A549 treated with Mapracorat at 1 μM for 4 hours (cell line): ENCODE results near the gene INIP. TPM values are rescaled to one million over a fixed set of nuclear protein-coding genes. Genes with fewer than 3 reads are reported as not detected.

ENCODE experiments used
- total RNA-seq: library from RNA; stranded (reverse); fragments of 200-300 nt; extraction: Qiagen RNA extraction; gene quantifications from 5 replicates; pipeline ENCODE4 v1.2.3, GENCODE V29; 2022

The INIP gene, protein sequence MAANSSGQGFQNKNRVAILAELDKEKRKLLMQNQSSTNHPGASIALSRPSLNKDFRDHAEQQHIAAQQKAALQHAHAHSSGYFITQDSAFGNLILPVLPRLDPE
- total RNA-seq: 14.7 to 24.5 TPM (median 16.6 TPM) in 5 replicates

DNA sequence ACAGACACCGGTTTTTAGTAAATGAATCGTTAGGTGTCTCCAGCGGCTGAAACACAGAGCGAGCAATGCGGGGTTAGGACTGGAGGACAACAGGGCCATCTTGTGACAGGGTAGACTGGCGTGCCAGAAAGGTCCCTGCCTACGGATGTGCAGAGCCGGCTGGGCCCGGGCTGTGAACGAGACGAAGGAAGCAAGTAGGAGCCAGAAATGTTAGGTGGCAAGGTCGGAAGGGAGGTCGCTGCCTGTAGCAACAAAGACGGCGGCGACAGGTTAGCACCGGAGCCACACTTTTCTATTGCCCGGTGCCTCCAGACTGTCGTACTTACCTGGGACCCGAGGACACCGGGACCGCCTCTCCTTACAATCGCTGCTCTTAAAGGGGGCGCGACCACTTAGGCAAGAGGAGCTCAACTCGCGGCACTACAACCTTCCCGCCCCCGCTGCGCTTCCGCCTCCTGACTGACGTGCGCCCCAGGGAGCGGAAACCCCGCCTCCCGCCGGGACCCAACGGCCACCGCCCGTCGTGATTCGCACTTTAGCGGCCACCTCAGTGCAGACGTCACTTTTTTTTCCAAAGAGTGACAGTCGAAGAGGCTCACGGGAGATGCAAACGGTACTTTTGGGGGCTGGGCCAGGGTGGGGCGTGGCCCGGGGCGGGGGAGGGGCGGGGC is at the start of gene INIP:
INIP (minus strand) TSS at position 457 of the 671 bp plus-strand sequence. CDS start 1,632 bp downstream, outside the sequence.

DNA sequence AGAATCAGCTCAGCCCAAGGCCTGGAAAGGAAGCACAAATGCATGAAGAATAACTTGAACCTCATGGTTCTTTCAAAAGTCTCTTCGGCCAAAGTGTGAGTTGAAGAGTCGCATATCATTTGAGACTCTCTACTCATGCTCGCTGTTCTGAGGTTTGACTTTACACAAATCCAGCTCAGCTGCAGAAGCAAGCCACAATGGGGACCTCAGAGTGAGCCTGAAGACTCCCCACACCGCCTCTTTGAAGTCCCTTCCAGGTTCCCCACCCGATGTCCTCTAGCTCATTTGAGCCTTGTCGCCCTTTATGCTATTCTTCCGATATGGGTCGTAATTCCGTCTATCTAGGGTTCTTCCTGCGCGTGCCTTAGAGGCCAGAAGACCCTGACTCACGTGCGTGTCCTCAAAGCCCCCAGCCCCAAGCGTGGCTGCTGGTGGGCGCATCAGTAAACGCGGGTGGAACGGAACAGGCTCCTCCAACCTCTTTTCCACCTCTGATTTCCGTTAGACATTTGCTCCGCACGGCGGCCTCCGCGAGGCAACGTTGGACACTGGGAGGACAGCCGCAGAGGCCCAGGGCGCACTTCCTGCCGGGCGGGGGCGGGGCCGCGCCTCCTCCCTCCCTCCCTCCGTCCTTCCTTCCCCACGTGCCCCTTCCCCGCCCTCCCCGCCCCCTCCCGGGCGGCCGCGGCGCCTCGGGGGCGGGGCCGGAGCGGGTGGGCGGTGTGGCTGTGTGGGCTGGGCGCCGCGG is 32.3 kb upstream of the INIP start, which contains the start of gene SNX30:
SNX30 (plus strand) TSS at position 745 of the 748 bp plus-strand sequence. CDS start 242 bp downstream, outside the sequence.

Other genes starting within 250 kb of the INIP start
- gene KIAA1958, start 231.3 kb downstream of the INIP start, total RNA-seq: 1.2 to 2.9 TPM (median 2.3 TPM) in 5 replicates
- 4.1 to 5.1 TPM (median 4.9 TPM) in 5 replicates for gene SNX30, start 32.6 kb upstream of the INIP start, total RNA-seq
- not detected in 5 replicates for gene SLC46A2, start 172.8 kb upstream of the INIP start, total RNA-seq